ENCODE data around the gene RHOB.

The RHOB gene

GRCh38 chr2:20496076-20496872 is 49.4 kb downstream of the RHOB start:
- DNase-seq, result no peak

- DNase-seq, result no peak
These were observed 50.1 kb downstream of the RHOB start for GRCh38 chr2:20496942-20497341.
